AG10803 (cell line): ENCODE data around the gene NOXA1.

Experiments used
- DNase-seq: peaks from one replicate; pipeline ENCODE4 v3.0.0; 2010; ENCODE audit warnings: low read depth
- H3K4me3 ChIP-seq: 2 replicates; pipeline ENCODE4 v1.5.1; 2011; ENCODE audit warnings: mild to moderate bottlenecking, low read length, control low read depth
- TF ChIP-seq, protein P1 (sequence below): conservative IDR thresholded peaks from 2 replicates; pipeline ENCODE4 v1.5.1; 2011; ENCODE audit warnings: mild to moderate bottlenecking, low read length, control low read depth, inconsistent platforms

NOXA1 gene

DNA sequence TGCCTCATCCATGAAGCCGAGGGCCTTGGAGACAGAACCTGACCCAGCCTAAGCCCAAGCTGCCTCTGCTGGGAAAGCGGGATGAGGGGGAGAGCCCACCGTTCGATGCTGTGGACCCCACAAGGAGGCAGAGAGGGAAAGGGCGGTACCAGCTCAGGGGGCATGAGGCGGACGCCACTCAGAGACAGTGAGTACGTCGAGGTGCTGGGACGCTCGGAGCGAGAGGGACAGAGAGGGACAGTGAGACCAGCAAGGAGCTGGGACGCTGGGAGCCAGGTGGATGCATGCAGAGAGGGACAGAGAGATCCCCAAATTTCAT is 33.8 kb upstream of the NOXA1 start:
- no peak for DNase-seq
- no peak overlapping the region for H3K4me3 ChIP-seq
- TF ChIP-seq, protein P1, sequence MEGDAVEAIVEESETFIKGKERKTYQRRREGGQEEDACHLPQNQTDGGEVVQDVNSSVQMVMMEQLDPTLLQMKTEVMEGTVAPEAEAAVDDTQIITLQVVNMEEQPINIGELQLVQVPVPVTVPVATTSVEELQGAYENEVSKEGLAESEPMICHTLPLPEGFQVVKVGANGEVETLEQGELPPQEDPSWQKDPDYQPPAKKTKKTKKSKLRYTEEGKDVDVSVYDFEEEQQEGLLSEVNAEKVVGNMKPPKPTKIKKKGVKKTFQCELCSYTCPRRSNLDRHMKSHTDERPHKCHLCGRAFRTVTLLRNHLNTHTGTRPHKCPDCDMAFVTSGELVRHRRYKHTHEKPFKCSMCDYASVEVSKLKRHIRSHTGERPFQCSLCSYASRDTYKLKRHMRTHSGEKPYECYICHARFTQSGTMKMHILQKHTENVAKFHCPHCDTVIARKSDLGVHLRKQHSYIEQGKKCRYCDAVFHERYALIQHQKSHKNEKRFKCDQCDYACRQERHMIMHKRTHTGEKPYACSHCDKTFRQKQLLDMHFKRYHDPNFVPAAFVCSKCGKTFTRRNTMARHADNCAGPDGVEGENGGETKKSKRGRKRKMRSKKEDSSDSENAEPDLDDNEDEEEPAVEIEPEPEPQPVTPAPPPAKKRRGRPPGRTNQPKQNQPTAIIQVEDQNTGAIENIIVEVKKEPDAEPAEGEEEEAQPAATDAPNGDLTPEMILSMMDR = no peak

DNA sequence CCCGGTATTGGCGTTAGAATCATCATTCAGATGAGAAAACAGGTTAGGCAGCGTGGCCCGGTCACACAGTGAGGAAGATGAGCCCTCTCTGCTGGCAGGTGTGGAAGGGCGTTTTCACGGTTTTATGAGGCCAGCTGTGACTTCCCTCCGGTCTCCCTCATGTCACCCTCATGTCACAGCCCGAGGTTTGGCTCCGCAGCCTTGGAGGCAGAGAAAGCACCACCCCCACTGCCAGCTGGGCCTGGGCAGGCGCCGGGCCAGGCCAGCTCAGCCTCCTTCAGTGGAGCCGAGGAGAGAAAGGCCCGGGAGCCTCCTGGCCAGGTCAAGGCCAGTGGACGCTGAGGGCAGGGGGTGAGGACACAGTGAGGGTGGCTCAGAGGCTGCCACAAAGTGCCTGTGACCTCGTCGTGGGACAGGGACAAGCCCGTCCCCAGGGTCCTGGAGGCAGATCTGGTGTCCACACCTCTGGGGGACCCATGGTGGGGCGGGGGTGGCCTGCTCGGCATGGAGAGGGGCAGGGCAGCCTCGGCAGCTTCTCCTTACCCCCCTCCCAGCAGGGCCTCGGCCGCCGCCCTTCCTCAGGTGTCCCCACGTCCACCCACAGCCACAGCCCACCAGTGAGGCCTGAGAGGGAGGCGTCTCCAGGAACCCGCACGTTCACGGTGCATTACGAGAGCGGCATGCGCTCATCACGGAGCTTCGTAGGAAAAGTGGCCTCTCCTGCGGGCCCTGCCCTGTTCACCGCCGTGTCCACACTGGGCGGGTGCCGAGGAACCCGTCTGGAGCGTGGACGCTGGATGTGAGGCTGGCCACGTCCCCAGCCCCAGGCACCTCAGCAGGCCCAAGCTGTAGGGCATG is 32.4 kb upstream of the NOXA1 start:
- no peak overlapping the region for H3K4me3 ChIP-seq
- DNase-seq = no peak
- TF ChIP-seq, protein P1 = no peak

DNA sequence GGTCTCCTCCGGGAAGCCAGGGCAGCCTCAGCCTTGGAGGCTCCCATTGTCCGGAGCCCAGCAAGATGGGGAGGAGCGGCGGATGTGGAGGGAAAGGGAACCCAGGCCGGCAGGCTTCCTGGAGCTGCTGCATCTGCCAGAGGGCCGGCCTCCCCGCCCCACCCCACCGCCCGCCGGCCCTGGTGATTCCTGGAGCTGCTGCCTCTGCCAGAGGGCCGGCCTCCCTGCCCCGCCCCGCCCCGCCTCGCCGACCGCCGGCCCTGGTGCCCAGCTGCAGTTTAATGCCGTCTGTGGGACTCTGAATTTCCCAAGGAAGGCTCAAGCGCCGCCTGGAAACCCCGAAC is 31.8 kb upstream of the NOXA1 start:
- no peak for DNase-seq
- H3K4me3 ChIP-seq = no peak overlapping the region
- TF ChIP-seq, protein P1 = no peak

DNA sequence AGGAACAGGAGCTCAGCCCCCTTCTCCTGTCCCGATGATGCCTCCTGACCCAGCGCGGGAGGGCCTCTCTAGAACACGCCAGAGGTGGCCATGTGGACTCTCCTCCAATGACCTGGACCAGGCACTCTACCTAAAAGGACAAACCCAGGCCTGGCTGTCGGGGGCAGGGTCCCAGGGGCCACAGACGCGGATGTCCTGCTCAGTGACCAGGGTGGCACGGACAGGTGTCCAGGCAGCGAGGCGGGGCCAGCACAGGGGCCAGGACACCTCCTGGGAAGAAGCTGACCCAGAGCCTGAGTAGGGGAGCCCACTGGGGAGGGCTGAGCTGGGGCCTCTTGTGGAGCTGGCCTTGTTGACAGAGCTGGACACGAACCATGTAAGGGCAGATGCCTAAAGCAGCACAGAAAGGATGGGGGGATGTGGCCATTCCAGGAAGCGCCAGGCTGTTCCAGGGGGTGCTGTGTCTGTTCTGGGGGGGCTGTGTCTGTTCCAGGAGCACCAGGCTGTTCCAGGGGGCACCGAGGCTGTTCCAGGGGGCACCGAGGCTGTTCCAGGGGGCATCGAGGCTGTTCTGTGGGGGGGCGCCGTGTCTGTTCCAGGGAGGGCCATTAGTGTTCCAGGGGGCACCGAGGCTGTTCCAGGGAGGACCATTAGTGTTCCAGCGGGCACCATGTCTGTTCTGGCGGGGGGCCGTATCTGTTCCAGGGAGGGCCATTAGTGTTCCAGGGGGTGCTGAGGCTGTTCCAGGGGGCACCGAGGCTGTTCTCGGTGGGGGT is 30.8 kb upstream of the NOXA1 start:
- TF ChIP-seq, protein P1 = no peak
- no peak for DNase-seq
- H3K4me3 ChIP-seq = no peak overlapping the region

DNA sequence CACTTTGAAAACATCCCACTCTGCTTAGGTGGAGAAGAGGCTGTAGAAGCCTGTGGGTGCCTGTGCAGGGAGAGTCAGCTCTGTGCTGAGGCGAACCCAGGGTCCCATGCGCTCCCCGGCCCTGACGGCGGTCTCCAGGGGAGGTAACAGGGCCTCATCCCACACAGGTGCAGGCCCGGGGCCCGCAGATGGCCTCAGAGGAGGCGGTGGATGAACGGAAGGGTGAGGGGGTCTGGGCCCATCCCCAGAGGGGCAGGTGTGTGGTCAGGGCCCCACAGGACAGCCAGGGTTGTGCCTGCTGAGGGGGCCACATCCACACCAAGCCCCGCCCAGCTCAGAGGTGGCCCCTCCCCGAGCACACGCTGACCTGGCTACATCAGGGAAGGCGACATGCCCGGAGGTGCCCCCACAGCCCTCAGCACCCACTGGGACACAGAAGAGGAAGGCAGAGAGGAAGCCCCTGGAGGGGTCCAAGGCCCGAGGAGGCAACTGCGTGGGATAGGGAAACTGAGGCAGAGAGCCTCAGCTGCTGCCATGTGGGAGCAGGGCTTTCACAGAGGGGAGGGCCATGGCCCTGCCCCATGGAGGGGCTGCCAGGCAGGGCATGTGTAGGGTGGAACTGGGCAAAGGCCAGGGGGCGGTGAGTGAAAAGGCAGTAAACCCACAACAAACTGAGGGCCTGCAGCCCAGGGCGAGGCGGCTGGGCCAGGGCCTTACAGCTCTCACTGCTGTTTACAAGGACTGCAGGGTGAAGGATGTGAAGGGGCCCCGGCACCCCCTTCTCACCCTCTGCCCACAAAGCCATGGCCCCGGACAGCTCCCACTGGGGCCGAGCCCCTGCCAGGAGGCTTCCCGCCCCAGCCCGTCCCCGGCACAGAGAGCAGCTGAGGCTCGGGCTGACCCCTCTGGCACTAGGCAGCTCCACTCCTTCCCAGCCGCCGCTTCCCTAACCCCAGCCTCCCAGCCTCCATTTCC is 29.7 kb upstream of the NOXA1 start:
- TF ChIP-seq, protein P1 = no peak
- no peak for DNase-seq
- no peak overlapping the region for H3K4me3 ChIP-seq

DNA sequence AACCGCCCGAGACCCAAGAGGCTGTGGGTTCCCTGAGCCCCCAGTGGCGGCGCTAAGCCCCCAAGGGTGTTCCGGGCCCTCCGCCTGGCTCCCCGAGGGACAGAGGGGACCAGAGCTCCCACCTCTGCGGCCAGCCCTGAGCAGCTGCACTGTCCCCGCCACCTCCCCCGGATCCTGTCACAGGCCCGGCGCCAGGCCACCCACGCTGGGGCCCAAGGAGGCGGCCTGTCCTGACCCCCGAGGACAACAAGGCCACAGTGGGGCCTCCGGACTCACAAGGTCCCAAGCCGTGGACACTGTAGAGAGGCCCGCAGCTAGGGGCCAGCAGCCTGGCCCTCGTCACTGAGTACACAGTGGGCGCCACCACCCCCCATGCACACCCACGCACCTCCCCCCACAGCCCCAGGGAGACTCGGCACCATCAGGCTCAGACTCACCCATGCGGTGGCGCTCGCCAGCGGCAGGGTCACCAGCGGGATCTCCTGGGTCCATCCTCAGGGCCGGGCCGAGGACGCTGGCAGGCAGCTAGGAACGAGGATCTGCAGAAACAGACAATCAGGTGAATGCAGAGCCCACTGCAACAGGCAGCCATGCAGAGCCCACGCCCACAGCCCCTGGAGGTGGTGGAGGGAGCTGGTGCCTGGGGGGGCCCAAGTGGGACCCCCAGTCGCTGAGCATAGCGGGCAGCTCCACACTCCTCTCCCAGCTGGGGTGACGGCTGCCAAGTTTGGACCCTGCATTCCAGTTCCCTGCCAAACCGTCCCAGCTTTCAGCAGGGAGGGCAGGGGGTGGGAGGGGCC is 28.1 kb upstream of the NOXA1 start:
- TF ChIP-seq, protein P1 = no peak
- no peak for DNase-seq
- no peak overlapping the region for H3K4me3 ChIP-seq
